NCI-H524 treated with DMSO at 0.1 percent for 48 hours (cell line): ENCODE results near the gene DSCAML1.

Experiments
- DNase-seq: peaks from one replicate; lab custom pipeline; 2025; lab: John Stamatoyannopoulos, UW

The DSCAML1 gene

GRCh38 chr11:117693344-117693743 is 103.7 kb downstream of the DSCAML1 start:
- DNase-seq = no peak

DNA sequence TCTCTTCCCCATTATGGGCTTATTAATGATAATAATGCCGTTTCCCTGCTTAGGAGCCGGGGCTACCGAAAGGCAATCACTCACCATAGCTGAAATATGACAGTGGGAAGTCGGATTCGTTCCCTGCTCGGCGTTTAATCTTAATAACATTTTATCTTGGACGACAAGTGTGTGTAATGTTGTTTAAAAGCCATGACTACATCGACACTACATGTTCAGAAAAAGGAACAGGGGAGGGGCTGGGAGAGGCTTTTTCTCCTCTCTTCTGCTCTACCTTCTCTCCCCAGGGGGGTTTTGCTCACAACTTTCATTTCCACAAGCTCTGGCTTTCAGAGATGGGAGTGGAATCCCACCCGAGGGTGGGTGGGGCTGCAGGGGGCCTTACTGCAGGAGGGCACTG is 105.5 kb downstream of the DSCAML1 start:
- no peak for DNase-seq

GRCh38 chr11:117691218-117691514 is 105.8 kb downstream of the DSCAML1 start:
- DNase-seq = no peak

GRCh38 chr11:117690484-117691217 is 106.4 kb downstream of the DSCAML1 start:
- DNase-seq = no peak

DNA sequence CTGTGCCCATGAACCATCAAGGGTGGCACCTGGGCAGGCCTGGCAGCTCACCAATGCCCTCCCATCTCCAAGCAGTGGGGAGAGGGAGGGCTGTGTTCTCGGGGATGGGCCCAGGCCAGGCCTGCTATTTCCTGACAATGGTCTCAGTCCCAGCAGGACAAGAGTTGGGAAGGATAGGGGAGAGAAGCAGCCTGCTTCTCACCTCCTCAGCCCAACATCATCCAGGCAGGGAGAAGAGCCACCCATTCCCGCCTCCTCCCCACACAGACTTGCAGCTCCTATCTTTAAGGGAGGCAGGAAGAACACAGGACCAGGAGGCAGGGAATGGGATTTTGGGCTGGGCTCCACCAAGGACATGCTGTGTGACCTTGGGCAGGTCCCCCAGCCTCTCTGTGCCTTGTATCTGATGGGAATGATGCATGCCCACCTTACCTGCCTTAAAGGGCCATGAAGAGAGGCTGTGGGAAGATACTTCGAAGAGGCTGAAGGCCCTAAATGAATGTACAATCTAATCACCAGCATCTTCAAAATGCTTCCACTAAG is 108.7 kb downstream of the DSCAML1 start:
- DNase-seq = no peak

DNA sequence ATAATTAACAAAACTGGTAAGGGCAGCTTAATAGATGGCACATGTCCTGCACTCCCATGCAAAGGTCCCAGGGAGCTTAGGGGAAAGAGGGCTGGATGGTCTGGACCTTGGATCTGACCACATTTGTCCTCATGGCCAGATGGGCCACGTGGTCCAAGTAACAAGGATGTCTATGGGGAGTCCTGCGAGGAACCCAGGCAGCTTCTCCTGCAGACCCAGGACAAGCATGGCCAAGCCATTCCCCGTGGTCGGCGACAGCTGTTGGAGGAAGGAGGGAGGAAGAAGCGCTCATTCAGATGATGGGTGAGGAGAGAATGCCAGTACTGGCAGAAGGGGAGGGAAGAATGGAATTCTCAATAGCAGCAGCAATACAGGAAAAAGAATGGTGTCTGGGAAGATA is 109.2 kb downstream of the DSCAML1 start:
- DNase-seq = no peak

DNA sequence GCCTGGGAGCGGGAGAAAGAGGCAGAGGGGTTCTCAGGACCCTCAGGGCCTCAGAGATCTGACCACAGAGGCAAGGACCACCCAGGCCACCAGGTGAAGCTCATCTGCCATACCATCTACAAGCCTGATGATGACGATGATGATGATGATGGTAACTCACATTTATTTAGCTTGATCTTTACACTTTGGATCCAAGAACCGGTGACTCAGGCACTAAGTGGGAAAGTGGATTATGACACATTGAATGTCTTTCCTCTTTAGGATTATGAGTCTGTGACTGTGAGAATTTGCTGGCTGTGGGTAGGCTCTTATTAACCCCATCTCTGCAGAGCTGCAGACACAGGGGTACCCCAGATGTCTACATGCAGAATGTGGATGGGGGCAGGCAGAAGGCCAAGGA is 110.3 kb downstream of the DSCAML1 start:
- DNase-seq = no peak

DNA sequence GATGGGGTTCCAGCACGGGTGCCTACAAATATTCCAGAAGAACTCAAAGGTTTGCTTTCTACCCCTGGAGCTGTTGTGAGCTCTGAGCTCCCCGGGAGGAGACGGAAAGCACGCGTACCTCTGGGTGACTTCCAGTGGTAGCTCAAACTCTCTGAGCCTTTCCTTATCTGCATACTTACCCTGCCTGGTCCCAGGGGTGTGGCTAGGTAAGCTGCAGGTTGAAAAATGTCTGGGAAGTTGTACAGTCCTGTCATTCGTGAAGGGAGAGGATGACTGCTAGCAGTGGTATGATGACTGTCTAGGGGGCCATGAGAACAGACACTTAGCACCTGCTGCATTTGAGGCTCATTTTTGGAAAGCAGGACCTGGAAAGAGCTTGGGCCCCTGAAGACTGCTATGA is 111.5 kb downstream of the DSCAML1 start:
- DNase-seq = no peak

- DNase-seq = no peak
Measured at GRCh38 chr11:117684731-117685130, 112.3 kb downstream of the DSCAML1 start.

DNA sequence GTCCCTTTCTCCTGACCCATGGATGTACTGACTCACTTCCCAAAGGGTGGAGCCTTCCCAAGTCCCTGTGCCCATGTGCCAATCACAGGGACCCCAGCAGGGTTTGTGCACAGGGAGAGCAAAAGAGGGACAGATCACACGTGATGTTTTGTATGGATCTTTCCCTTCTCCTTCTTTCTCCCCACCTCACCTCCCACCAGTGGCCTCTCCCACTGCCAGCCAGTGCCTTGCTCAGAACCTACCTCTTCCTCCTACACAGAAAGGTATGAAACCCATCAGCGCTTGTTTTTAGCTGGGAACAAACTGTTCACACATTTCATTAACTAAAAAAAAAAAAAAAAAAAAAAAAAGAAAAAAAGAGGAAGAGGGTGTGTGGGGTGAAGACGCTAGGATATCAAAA is 112.9 kb downstream of the DSCAML1 start:
- no peak for DNase-seq

GRCh38 chr11:117681438-117681837 is 115.6 kb downstream of the DSCAML1 start:
- DNase-seq = no peak

GRCh38 chr11:117679461-117679860 is 117.6 kb downstream of the DSCAML1 start:
- DNase-seq = no peak

DNA sequence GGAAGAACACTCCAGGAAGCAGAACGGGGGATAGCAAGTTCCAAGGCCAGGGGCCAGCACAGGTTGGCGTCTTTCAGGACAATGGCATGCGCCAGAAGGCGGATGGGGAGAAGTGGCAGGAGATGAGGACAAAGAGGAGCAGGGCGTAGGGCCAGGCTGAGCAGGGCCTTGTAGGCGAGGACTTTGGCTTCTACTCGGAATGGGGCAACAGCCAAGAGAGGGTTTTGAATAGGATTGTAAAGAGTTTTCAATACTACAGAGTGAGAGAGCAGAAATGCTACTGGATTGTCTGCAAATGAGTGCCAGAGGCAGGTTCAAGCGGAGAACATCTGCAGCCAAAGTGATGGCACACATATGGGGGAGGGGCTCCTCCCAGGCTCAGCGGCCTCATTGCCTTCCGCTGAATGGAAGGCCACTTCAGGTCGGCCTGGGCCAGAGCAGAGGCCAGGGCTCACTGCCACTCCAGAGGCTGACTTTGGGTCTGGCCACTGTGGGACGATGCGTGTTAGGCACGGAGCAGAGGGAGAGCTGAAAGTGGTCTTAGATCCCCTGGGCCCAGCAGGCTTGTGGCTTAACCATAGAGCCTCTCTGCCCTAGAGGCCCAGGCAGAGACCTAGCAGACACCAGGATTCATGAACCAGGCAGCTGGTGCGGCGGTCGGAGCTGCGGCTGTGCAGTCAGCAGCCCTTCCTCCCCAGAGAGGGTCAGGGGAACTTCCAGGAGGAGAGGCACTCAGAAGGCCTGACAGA is 118.2 kb downstream of the DSCAML1 start:
- DNase-seq = no peak

DNA sequence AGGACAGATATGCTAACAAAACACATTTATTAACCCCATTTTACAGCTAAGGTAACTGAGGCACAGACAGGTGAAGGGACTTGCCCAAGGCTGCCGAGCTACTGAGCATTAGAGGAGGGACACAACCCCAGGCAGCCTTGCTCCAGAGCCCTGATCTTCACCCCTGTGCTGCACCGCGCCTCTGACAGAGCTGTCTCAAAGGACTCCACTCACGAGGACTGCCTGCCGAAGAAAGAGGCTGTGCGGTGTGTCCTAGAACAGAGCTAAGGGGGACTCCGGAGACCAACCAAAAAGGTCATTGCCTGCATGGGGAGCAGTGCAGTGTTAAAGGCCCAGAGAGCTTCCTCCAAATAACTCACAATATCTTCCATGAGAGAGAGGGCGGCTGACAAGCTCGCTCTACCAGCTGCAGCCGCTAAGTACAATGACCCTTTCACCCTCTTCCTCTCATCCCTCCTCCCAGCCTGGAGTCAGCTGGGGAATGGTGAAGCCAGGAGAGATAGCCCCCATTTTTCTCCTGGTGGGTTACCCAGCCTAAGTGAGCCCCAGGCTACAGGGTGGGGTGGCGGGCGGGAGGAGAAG is 119.2 kb downstream of the DSCAML1 start:
- DNase-seq = no peak

DNA sequence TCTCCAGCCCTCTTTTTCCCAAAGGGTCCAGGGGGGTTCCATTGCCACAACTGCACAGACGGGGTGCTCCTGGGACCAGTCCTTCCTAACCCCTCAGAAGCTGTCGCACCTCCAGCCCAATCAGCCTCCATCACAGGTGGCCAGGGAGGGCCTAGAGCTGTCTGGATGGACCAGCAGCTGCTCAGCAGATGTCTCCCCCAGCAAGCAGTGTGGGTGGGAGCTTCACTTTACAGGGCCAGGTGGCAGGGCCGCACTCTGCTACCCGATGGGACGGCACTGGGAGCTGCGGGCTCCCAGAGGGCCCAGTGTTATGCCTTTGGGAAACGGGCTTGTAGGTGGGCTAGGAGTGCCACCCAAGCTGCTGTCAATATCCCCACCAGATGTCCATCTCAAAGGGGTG is 120.5 kb downstream of the DSCAML1 start:
- DNase-seq = peak; percentile 47

DNA sequence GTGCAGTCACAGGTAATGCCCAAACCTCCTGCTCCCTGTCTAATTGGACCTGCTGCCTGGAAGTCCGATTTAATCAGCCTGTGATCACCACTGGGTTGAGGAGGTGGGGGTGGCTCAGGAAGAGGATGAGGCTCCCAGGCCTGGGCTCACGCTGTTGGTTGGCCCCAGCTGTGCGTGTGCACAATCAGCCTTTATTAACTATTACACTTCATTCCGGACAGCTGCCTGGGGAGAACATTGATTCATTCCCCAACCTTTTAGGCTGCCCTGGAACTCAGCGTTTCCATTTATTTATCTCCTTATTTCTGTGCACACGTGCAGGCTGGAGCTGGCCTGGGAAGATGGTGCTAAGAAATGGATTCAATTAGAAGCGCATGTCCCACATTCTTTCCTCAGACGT is 123.4 kb downstream of the DSCAML1 start:
- no peak for DNase-seq

DNA sequence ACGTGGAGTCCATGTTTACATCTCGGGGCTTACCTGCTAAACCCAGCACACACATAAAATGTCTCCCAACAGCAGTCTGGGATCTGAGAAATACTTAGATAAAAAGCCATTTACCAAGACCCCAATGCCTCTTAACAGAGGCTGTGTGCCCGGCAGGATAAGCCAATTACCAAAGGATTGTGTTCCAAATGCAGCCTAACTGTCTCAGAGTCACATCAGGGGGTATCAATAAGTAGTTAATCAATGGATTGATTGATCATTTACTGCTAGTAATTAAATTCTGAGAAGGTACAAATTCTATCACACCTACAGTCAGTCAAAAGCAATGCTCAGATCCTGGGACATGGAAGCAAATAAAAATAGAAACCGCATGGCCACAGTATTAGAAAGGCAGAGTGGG is 125.6 kb downstream of the DSCAML1 start:
- no peak for DNase-seq

GRCh38 chr11:117670924-117671323 is 126.1 kb downstream of the DSCAML1 start:
- no peak for DNase-seq

DNA sequence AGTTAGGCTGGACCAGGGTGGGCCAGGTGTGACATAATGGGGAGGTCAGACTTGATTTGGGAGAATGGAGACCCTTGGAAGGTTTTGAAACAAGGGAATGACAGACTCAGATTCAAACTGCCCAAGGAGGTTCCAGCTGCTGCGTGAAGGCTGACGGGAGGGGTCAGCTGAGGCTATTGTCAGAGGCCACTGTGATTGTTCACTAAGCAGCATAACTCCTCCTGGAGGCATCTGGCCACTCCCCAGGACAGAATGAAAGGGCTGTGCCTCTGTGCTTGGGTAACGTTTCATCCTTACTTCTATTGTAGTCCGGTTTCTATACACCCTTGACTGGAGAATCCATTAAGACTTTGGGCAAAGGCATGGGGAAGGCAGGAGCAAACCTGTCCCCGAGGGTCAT is 126.6 kb downstream of the DSCAML1 start:
- DNase-seq = no peak

GRCh38 chr11:117669616-117670015 is 127.4 kb downstream of the DSCAML1 start:
- DNase-seq = no peak

DNA sequence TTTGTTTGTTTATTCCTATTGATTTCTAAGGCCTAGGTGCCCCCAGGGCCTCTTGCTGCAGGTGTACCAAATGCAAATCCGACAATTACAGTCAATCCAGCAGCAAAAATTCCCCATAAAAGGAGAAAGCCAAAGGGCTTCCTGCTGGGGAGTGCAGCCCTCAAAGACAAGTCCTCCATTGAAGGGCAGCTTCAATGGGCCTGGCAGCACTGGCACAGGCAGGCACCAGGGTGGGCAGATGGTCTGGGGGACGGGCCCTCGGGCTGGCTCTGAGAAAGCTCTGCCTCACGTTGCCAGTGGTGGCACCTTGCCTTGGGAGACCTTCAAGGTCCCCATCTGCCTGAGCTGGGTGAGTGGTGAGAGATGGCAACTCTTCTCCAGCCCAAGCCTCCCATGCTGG is 128.0 kb downstream of the DSCAML1 start:
- no peak for DNase-seq

DNA sequence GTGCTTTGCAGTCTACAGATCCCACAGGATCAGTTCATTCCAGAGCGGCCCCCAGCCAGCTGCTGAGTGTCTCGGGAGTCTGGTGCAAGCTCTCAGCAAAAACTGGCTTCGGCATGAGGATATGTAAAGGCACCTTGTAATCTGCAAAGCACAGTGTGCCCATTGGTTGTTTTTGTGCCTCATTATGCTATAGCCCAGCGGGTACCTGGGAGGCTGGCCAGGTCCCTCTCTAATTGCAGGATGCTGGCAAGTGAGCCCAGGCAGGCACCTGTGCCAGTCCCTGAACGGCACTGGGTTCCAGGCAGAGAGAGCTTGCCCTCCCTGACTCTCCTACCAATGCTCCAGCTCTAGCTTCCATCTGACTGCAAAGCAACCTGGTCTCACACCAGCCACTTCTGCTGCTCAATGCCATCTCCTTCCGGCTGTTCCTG is 128.7 kb downstream of the DSCAML1 start:
- DNase-seq = no peak

GRCh38 chr11:117664897-117665296 is 132.1 kb downstream of the DSCAML1 start:
- DNase-seq = no peak
